ENCODE results near the gene UNC45B. TPM values are rescaled to one million over a fixed set of nuclear protein-coding genes. Genes with fewer than 3 reads are reported as not detected.

The UNC45B gene
- polyA plus RNA-seq, 1 donor (not counting 4 experiments of a cell fraction or from before 2014, with no cell fraction given): 0.03 TPM

GRCh38 chr17:35238821-35239220 is 91.2 kb downstream of the UNC45B start:
- Histone ChIP-seq H3K36me3 (ENCODE audit: control insufficient read depth in 2 of 2, extremely low read depth in 1 of 2, insufficient read depth in 2 of 2, low read length in 2 of 2) (no peaks in the 10 kb centered on the region), H3K4me1 (ENCODE audit: control insufficient read depth, extremely low read depth, insufficient read depth, low read length) (peaks cover 30% of the 10 kb centered on the region), H3K4me2 (ENCODE audit: control insufficient read depth, extremely low read depth, insufficient read depth, low read depth, low read length) (peak overlapping the region; percentile 37), H2AFZ (ENCODE audit: control insufficient read depth, low read length) (no peak overlapping the region), H3K9ac (ENCODE audit: control insufficient read depth, extremely low read depth, insufficient read depth, low read length) (no peak overlapping the region), H3K9me3 (ENCODE audit: control insufficient read depth, low read depth, low read length) (no peaks in the 10 kb centered on the region), H3K27ac (ENCODE audit: control insufficient read depth, insufficient read depth, low read length) (peak overlapping the region; percentile 68), H3K79me2 (ENCODE audit: control insufficient read depth, insufficient read depth, low read length) (peaks cover 12% of the 10 kb centered on the region), H3K4me3 (ENCODE audit: control insufficient read depth in 2 of 3, extremely low read depth in 1 of 3, insufficient read depth in 2 of 3, low read depth in 1 of 3, low read length in 3 of 3) (no peak overlapping the region), H3K9me1 (ENCODE audit: control insufficient read depth, extremely low read depth, insufficient read depth, low read length) (no peaks in the 10 kb centered on the region), H4K20me1 (ENCODE audit: control insufficient read depth, extremely low read depth, insufficient read depth, low read length) (no peaks in the 10 kb centered on the region), H3K27me3 (ENCODE audit: control insufficient read depth, extremely low read depth, insufficient read depth, low read length) (no peaks in the 10 kb centered on the region)
- dilution Hi-C loops (cut with MboI; ENCODE audit: extremely low pct_ligation_motif_present, low sequenced_read_pairs): no loop called here
- DNase-seq (ENCODE audit: low read depth, low spot score) (no peak), FAIRE-seq (peak; percentile 90)
- TF ChIP-seq EZH2 (IDR thresholded peaks at IDR 0.05; ENCODE audit: low read length): no peak

Other genes starting within 250 kb of the UNC45B start
- gene CCT6B, start 186.4 kb upstream of the UNC45B start, polyA plus RNA-seq: 0.65 to 1.4 TPM (median 1.1 TPM) in 3 replicates
- 5.5 to 10.3 TPM (median 7.5 TPM) in 3 replicates for gene ZNF830, start 186.3 kb upstream of the UNC45B start, polyA plus RNA-seq
- 18.0 to 29.3 TPM (median 24.5 TPM) in 3 replicates for gene LIG3, start 167.3 kb upstream of the UNC45B start, polyA plus RNA-seq
- 10.7 to 17.0 TPM (median 13.5 TPM) in 3 replicates for gene RFFL, start 84.1 kb upstream of the UNC45B start, polyA plus RNA-seq
- gene RAD51D, start 28.0 kb upstream of the UNC45B start, polyA plus RNA-seq: 2.7 to 8.2 TPM (median 4.9 TPM) in 3 replicates
- gene FNDC8, start 26.2 kb upstream of the UNC45B start, polyA plus RNA-seq: not detected in 3 replicates
- 13.5 to 18.6 TPM (median 16.0 TPM) in 3 replicates for gene NLE1, start 5.5 kb upstream of the UNC45B start, polyA plus RNA-seq
- not detected in 3 replicates for gene SLC35G3, start 46.6 kb downstream of the UNC45B start, polyA plus RNA-seq
- 51.4 to 101 TPM (median 79.9 TPM) in 3 replicates for gene SLFN5, start 95.3 kb downstream of the UNC45B start, polyA plus RNA-seq
- gene SLFN11, start 225.8 kb downstream of the UNC45B start, polyA plus RNA-seq: 1.4 to 5.0 TPM (median 3.5 TPM) in 3 replicates